ENCODE data around the gene SCN9A.

DNA sequence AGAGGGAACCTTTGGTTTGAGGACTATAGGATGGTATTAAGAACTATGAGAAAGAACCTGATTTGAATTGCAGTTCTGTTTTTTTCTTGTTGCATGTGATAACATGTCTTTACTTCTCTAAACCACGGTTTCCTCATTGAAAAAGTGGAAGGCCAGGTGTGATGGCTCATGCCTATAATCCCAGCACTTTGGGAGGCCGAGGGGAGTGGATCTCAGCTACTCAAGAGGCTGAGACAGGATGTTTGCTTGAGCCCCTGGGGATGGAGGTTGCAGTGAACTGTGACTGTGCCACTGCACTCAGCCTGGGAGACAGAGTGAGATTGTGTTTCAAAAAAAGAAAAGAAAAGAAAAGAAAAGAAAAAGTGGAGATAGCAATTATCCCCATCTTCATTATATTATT, 32.3 kb downstream of the SCN9A start:
- TF ChIP-seq, protein P1, sequence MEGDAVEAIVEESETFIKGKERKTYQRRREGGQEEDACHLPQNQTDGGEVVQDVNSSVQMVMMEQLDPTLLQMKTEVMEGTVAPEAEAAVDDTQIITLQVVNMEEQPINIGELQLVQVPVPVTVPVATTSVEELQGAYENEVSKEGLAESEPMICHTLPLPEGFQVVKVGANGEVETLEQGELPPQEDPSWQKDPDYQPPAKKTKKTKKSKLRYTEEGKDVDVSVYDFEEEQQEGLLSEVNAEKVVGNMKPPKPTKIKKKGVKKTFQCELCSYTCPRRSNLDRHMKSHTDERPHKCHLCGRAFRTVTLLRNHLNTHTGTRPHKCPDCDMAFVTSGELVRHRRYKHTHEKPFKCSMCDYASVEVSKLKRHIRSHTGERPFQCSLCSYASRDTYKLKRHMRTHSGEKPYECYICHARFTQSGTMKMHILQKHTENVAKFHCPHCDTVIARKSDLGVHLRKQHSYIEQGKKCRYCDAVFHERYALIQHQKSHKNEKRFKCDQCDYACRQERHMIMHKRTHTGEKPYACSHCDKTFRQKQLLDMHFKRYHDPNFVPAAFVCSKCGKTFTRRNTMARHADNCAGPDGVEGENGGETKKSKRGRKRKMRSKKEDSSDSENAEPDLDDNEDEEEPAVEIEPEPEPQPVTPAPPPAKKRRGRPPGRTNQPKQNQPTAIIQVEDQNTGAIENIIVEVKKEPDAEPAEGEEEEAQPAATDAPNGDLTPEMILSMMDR (conservative IDR thresholded peaks at IDR 0.05 in 1 of 2, IDR thresholded peaks at IDR 0.05 in 1 of 2; ENCODE audit: low read depth in 1 of 2, low read length in 2 of 2): no peak
- no peak for TF ChIP-seq EZH2 (IDR thresholded peaks at IDR 0.05; ENCODE audit: low read length, missing control alignments)

All from fibroblast of lung (primary cell).